Stimulated activated CD8-positive, alpha-beta memory T cell treated with anti-CD3 and anti-CD28 coated beads, Interleukin-12 subunit alpha, Interleukin-12 subunit beta, amount 100 ng/mL, for 4 hours (primary cell): ENCODE data around the gene GPR61.

Source experiments
- DNase-seq: peaks from one replicate; pipeline ENCODE4 v3.0.0-alpha.2; 2020; ENCODE audit warnings: low read depth

GPR61 gene

DNA sequence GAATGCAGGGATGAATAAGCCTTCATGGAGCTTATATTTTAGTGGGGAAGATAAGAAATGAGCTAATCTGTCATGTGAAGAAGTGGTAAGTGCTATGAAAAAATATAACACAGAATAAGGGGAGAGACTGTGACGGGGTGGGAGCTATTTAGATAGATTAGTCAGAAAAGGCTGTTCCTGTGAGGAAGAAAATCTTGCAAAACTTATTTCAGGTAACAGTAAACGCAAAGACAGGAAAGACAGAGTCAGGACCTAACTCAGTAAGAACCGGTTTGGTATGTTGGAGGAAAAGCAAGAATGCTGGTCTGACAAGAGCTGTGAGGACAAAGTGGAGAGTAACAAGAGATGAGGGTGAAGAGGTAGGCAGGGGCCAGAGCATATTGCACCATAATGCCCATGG is 30.7 kb downstream of the GPR61 start:
- no peak for DNase-seq

DNA sequence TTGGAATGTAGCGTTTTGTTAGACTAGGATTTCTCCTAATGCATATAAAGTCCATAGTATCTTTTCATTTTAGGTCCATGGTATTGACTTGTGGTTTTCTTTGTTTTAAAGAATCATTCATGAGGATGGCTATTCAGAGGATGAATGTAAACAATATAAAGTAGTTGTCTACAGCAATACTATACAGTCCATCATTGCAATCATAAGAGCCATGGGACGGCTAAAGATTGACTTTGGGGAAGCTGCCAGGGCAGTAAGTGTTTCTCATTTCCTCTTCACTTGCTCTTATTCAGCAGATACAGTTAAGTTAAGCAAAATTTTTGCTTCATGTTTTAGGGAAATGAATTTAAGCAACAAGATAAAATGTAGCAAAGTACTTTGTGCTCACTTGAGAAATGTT is 34.1 kb downstream of the GPR61 start:
- DNase-seq = no peak

DNA sequence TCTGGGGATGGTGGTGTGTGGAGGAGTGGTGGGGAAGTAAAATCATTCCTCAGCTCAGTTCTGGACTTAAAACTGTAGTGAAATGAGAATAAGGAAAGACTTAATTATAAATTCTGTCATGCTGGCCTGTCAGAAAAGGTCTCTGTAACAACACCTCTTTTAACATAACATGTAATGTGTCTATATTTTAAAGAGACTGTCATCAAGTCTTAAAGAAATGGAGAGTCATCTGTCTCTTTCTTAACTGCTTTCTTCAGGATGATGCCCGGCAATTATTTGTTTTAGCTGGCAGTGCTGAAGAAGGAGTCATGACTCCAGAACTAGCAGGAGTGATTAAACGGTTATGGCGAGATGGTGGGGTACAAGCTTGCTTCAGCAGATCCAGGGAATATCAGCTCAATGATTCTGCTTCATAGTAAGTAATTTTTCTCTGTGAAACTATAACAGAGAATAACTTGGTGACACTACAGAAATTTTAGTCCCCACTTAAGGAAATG is 39.3 kb downstream of the GPR61 start:
- no peak for DNase-seq

DNA sequence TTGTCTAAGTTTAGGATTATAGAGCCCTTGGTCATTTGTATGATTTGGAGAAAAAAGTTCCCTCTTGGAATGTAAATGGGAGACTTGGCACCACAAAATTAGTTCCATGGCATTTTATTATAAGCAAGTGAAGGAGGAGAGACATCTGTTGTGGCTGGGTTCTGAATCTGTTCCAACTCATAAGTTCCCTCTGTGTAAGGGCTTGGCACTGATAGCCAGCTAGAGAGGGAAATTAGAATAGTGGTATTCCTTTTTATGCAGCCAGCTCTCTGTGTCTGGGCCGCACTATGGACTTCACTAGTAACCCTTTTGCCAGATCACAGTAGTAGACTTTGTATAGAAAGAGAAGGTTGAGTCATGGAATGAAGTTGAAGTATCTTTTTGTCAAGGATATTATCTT is 39.8 kb downstream of the GPR61 start:
- no peak for DNase-seq

DNA sequence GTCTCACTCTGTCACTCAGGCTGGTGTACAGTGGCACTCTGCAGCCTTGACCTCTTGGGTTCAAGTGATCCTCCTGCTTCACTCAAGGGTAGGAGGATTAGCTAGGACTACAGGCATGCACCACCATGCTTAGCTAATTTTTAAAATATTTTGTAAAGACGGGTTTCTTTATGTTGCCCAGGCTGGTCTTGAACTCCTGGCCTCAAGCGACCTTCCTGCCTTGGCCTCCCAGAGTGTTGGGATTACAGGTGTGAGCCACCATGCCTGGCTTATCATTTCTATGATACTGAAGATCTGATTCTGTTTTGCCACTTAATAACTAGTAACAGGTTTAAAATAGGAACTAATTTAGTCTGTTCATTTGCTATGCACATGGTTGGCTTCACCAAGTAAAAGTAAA is 42.3 kb downstream of the GPR61 start:
- DNase-seq = no peak

DNA sequence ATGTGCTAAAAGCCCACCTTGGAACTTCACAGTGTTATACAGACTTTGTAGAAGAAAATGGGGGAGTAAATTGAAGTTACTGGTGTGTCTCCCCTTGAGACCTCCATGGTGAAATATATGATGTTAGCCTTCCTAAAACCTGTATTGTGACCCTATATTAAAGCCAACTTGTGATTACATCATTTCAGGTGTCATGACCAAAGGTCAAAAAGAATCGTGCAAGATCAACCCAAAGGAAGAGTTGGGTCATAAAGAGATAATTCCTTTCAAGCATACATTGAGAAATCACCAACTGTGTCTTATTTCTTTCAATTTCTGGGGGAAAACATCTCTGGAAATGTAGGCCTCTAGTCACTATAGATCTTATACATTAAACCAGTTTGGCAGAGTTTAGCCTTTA is 45.1 kb downstream of the GPR61 start:
- DNase-seq = no peak

DNA sequence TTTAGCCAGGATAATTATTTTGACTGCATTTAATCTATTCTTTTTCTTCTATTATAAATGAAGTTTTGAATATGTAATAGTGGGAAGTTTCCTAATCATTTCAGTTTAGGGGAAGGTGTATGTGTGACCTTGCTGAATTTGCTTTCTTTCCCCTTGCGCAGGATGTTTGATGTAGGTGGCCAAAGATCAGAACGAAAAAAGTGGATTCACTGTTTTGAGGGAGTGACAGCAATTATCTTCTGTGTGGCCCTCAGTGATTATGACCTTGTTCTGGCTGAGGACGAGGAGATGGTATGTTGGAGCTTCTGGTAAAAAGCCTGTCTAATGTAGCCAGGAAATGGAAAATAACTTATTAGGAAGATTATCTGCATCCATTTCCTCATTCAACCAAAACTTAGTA is 46.4 kb downstream of the GPR61 start:
- no peak for DNase-seq

DNA sequence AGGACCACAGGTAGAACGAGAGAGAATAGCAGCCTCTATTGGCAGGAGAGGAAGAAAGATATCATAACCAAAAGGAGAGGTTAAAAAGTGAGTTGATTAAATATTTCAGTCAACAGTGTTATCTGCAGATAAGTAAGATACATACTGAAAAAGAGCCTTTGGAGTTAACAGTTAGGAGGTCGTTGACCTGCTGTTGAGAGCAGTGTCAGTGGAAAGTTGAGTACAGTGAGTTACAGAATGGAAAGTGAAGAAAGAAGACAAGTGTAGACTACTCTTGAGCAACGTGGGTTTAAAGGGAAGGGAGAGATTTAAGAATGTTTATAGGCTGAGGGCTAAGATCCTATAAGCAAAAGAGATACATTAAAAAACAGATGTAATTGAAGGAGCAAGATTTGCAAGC is 49.5 kb downstream of the GPR61 start:
- no peak for DNase-seq

DNA sequence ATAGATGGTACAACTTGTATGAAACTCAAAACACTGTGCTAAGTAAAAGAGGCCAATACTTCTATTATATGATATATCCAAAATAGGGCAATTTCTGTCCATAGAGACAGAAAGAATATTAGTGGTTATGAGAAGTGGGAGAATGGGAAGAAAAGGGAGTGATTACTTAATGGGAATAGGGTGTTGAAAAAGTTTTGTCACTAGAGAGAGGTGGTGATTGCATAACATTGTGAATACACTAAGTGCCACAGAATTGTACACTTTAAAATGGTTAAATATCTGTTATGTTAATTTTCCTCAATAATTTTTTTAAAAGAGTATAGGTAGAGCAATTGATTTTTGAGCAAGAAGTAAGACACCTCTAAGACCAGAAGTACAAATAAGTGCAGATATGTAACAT is 50.0 kb downstream of the GPR61 start:
- no peak for DNase-seq

DNA sequence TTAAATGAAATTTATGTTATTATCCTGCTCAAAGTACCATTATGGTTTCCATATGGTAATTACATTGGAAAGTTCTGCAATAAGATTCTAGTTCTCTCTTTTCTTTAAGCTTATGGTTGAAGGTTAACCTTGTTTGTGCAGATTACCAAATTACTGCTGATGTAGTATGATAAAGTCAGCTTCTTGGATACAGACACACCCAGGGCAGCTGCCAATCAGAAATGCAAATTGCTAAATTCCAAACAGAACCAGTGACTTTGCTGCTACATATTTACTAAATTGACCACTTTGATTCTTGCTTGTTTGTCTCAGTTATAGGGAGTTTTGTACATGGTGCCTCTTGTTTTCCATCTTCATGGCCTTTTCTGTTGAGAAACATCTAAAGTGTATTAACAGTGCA is 53.2 kb downstream of the GPR61 start:
- no peak for DNase-seq

DNA sequence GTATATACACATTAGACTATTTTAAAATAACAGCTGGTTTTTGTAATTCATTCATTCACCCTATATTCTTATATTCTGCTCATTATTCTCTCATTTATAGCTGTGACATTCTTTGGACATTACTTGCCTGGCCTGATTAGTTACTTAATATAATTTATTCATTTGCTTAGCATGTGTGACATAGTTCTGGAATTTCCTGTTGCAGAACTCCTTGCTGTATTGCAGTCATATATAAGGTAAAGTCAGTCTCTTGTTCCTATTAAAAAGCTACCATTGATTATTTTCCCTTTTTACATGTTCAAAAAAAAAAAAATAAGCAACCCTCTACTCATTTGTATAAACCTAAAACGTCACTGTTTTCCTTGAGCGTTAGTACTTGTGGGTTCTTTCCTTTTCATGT is 55.9 kb downstream of the GPR61 start:
- no peak for DNase-seq
